WTC11 (cell line): Measurements from ENCODE around the gene SLC26A11. TPM values are rescaled to one million over a fixed set of nuclear protein-coding genes. Genes with fewer than 3 reads are reported as not detected.

ENCODE experiments used
- ATAC-seq: fragments of 200-7000 bp; cut with Tn5 transposase; 2 replicates; pipeline ENCODE4 v1.10.0; 2021; ENCODE audit warnings: mild to moderate bottlenecking, moderate library complexity
- CTCF ChIA-PET: fragments of 300-600 bp; sonication (Branson Sonifier 250); formaldehyde crosslinking; loops from one replicate; lab custom pipeline; 2021; ENCODE audit warnings: antibody characterized with exemption; lab: Charles Lee
- POLR2A ChIA-PET: fragments of 350-600 bp; sonication (Branson Sonifier 250); formaldehyde crosslinking; loops from one replicate; lab custom pipeline; 2021; ENCODE audit warnings: antibody characterized with exemption; lab: Charles Lee
- DNase-seq: peaks from one replicate; pipeline ENCODE4 v3.0.0; 2021; ENCODE audit warnings: low spot score
- H3K27ac Mint-ChIP-seq: 2 replicates; pipeline ENCODE4 v1.8.0; 2021; ENCODE audit warnings: mixed read lengths
- H3K27me3 Mint-ChIP-seq: 2 replicates; pipeline ENCODE4 v1.8.0; 2021; ENCODE audit warnings: low read depth, mild to moderate bottlenecking, moderate library complexity, mixed read lengths
- H3K36me3 Mint-ChIP-seq: 2 replicates; pipeline ENCODE4 v1.8.0; 2021; ENCODE audit warnings: mixed read lengths
- H3K4me1 Mint-ChIP-seq: 2 replicates; pipeline ENCODE4 v1.8.0; 2022; ENCODE audit warnings: mixed read lengths
- H3K4me3 Mint-ChIP-seq: 2 replicates; pipeline ENCODE4 v1.8.0; 2021; ENCODE audit warnings: mild to moderate bottlenecking, moderate library complexity, mixed read lengths
- H3K9me3 Mint-ChIP-seq: 2 replicates; pipeline ENCODE4 v1.8.0; 2021; ENCODE audit warnings: mixed read lengths
- ARID4B ChIP-seq: sonication (generic); formaldehyde crosslinking; IDR thresholded peaks from 2 replicates; pipeline ENCODE4 v1.8.0; 2023; ENCODE audit warnings: missing genetic modification reagents, mild to moderate bottlenecking, borderline replicate concordance
- FOXK1 ChIP-seq: sonication (generic); formaldehyde crosslinking; IDR thresholded peaks from 2 replicates; pipeline ENCODE4 v1.8.0; 2022; ENCODE audit warnings: mild to moderate bottlenecking, moderate library complexity, missing genetic modification reagents
- FOXP4 ChIP-seq: sonication (generic); formaldehyde crosslinking; IDR thresholded peaks from 2 replicates; pipeline ENCODE4 v1.8.0; 2022; ENCODE audit warnings: mild to moderate bottlenecking, missing genetic modification reagents
- GRHL2 ChIP-seq: fragments of 250-450 bp; sonication (Bioruptor Pico); IDR thresholded peaks from 2 replicates; pipeline ENCODE4 v1.8.0; 2022; ENCODE audit warnings: mild to moderate bottlenecking, moderate library complexity; ENCODE audit not compliant: insufficient replicate concordance, severe bottlenecking
- GTF2I ChIP-seq: fragments of 250-450 bp; sonication (Bioruptor Pico); conservative IDR thresholded peaks from 2 replicates; pipeline ENCODE4 v1.4.0; 2021; ENCODE audit warnings: mild to moderate bottlenecking
- HMGA2 ChIP-seq: fragments of 250-450 bp; sonication (Bioruptor Pico); IDR thresholded peaks from 2 replicates; pipeline ENCODE4 v1.4.0; 2021; ENCODE audit warnings: mild to moderate bottlenecking, moderate library complexity
- HMGXB4 ChIP-seq: sonication (generic); formaldehyde crosslinking; IDR thresholded peaks from 2 replicates; pipeline ENCODE4 v1.8.1; 2023; ENCODE audit warnings: mild to moderate bottlenecking, moderate library complexity, missing genetic modification reagents
- NR1H2 ChIP-seq: sonication (generic); formaldehyde crosslinking; IDR thresholded peaks from 2 replicates; pipeline ENCODE4 v1.9.0; 2021; ENCODE audit warnings: mild to moderate bottlenecking, moderate library complexity, missing genetic modification reagents
- ZNF281 ChIP-seq: sonication (generic); formaldehyde crosslinking; IDR thresholded peaks from 2 replicates; pipeline ENCODE4 v1.8.0; 2023; ENCODE audit warnings: mild to moderate bottlenecking, missing genetic modification reagents
- ZNF425 ChIP-seq: fragments of 250-450 bp; sonication (Bioruptor Pico); conservative IDR thresholded peaks from 2 replicates; pipeline ENCODE4 v1.9.0; 2021; ENCODE audit warnings: mild to moderate bottlenecking
- total RNA-seq: library from RNA; stranded (reverse); gene quantifications from 3 replicates; pipeline ENCODE4 v1.2.3, GENCODE V29; 2021

Gene SLC26A11
- total RNA-seq, 1 experiment from 2014 or later = 26.4 TPM

- TF ChIP-seq ZNF425 (CRISPR knock-in tag) (no peak), FOXP4 (peak; percentile 86; the same call in 1 of the 2 replicates), GRHL2 (CRISPR knock-in tag) (no peak), HMGXB4 (CRISPR knock-in tag) (peak; percentile 83; the same call in 1 of the 2 replicates), FOXK1 (CRISPR knock-in tag) (peak; percentile 94), NR1H2 (no peak), HMGA2 (CRISPR knock-in tag) (no peak), ARID4B (CRISPR knock-in tag) (no peak; the same call in 1 of the 2 replicates)
- TF ChIP-seq, all 79 proteins: peak for 21
Observed at GRCh38 chr17:80261159-80261894, 41.1 kb downstream of the SLC26A11 start (continued).

GRCh38 chr17:80261895-80262279 is 41.7 kb downstream of the SLC26A11 start:
- TF ChIP-seq ZNF281 (CRISPR knock-in tag) (no peak), GTF2I (CRISPR knock-in tag) (peak; percentile 68; the same call in 1 of the 2 replicates)
- DNase-seq (no peak), ATAC-seq (no peak)
- CTCF ChIA-PET = interaction anchor here (0.6 to 2.3 kb wide), 3 partner anchors 8 to 137 kb away, joined by 3 to 9 read pairs (median 3); no protein-coding TSS in a partner anchor
- POLR2A ChIA-PET = interaction anchor here (0.6 to 1.3 kb wide), 2 partner anchors 9 to 1862 kb away, joined by 4 to 6 read pairs; no protein-coding TSS in a partner anchor
- H3K27ac Mint-ChIP-seq = peak overlapping the region; percentile 99
- H3K9me3 Mint-ChIP-seq = no peaks in the 10 kb centered on the region
- peaks cover 19% of the 10 kb centered on the region for H3K36me3 Mint-ChIP-seq
- H3K4me3 Mint-ChIP-seq = peak overlapping the region; percentile 80
- no peaks in the 10 kb centered on the region for H3K27me3 Mint-ChIP-seq
- peaks cover 60% of the 10 kb centered on the region for H3K4me1 Mint-ChIP-seq
